Aorta (tissue), 5 donors: ENCODE measurements around the gene SERPINF2. TPM values are rescaled to one million over a fixed set of nuclear protein-coding genes. Genes with fewer than 3 reads are reported as not detected.
"Not testable (repeated sequence)": the region's sequence is repeated elsewhere in the genome, so short reads cannot be mapped to it uniquely, and the experiment has no call there.

Source experiments
- ATAC-seq: fragments of 200-7000 bp; cut with Tn5 transposase; one replicate; pipeline ENCODE4 v1.9.1; 2022; ENCODE audit warnings: moderate library complexity; ENCODE audit not compliant: low FRiP score
- DNase-seq, 2 donors: peaks; one replicate each; pipeline ENCODE4 v3.0.0-alpha.2; 2020
- H3K27ac ChIP-seq, 2 donors: one replicate each; pipeline ENCODE4 v1.5.1; 2013; ENCODE audit warnings: low read length in 2 of 2, mild to moderate bottlenecking in 2 of 2, moderate library complexity in 2 of 2, control low read depth in 1 of 2, inconsistent platforms in 1 of 2, low read depth in 1 of 2
- H3K27me3 ChIP-seq, 2 donors: one replicate each; pipeline ENCODE4 v1.6.1; 2013; ENCODE audit warnings: control low read depth in 1 of 2, low read length in 1 of 2, mild to moderate bottlenecking in 1 of 2, moderate library complexity in 1 of 2; ENCODE audit not compliant: insufficient read depth in 2 of 2, control insufficient read depth in 1 of 2
- H3K36me3 ChIP-seq, 2 donors: one replicate each; pipeline ENCODE4 v1.6.1; 2013; ENCODE audit warnings: control low read depth in 1 of 2, low read length in 1 of 2, mild to moderate bottlenecking in 1 of 2; ENCODE audit not compliant: insufficient read depth in 2 of 2, control insufficient read depth in 1 of 2
- H3K4me1 ChIP-seq, 2 donors: one replicate each; pipeline ENCODE4 v1.6.1; 2013; ENCODE audit warnings: low read length in 2 of 2, control low read depth in 1 of 2, mild to moderate bottlenecking in 1 of 2, moderate library complexity in 1 of 2; ENCODE audit not compliant: insufficient read depth in 2 of 2, control insufficient read depth in 1 of 2
- H3K4me3 ChIP-seq, 2 donors: one replicate each; pipeline ENCODE4 v1.5.1; 2013; ENCODE audit warnings: low read length in 2 of 2, control low read depth in 1 of 2, mild to moderate bottlenecking in 1 of 2
- H3K9me3 ChIP-seq: one replicate; pipeline ENCODE4 v1.6.1; 2013; ENCODE audit warnings: mild to moderate bottlenecking, low read length; ENCODE audit not compliant: control insufficient read depth
- WGBS, 2 donors: extraction: QIAGEN DNeasy Blood & Tissue Kit; methylation state at CpG; one replicate each; pipeline ENCODE4 v1.1.7; 2013; 5-methylcytosine and 5-hydroxymethylcytosine counted together
- intact Hi-C, 2 donors: fragments of 100-400 bp; cut with DNase I; formaldehyde crosslinking; loops; one replicate each; pipeline versions ENCODE4 v1.14.2 to v1.15.0; 2022
- polyA plus RNA-seq, 2 donors: library from polyadenylated mRNA; stranded (reverse); fragments of 200-250 nt; gene quantifications; one replicate each; pipeline ENCODE4 v1.2.3, GENCODE V29; 2013
- total RNA-seq, 2 donors: library from RNA; stranded (reverse); fragmentation: NEBNext Ultra II Directional; extraction: Animal tissue kit (Norgen Biotek cat#: 25700); gene quantifications; one replicate each; pipeline ENCODE4 v1.2.1, GENCODE V29; 2021
- donor health status: healthy with polysubstance abuse.
- donor health status: Bipolar disorder and iron deficiency.
- donor health status: DM: no; HTN: no; CAD: no.
- donor health status: DM: no; HTN: no; CAD: no.
- donor health status: DM: yes; HTN: yes; CAD: no.

The SERPINF2 gene
- total and polyA plus RNA-seq, 4 donors = 0.13 to 15.1 (median 8.0) TPM

- ATAC-seq (peak; percentile 69), DNase-seq (no peak)
- H3K27ac ChIP-seq = no peak overlapping the region
- no peaks in the 10 kb centered on the region for H3K9me3 ChIP-seq
- H3K36me3 ChIP-seq = no peaks in the 10 kb centered on the region
- no peaks in the 10 kb centered on the region for H3K27me3 ChIP-seq
- no peaks in the 10 kb centered on the region for H3K4me1 ChIP-seq
- intact Hi-C loops = no loop called here
- WGBS, 2 donors = 59% methylated on average over 22 of the region's 22 CpGs
- H3K4me3 ChIP-seq = no peak overlapping the region
These were observed 20.5 kb downstream of the SERPINF2 start for GRCh38 chr17:1762901-1763898.

DNA sequence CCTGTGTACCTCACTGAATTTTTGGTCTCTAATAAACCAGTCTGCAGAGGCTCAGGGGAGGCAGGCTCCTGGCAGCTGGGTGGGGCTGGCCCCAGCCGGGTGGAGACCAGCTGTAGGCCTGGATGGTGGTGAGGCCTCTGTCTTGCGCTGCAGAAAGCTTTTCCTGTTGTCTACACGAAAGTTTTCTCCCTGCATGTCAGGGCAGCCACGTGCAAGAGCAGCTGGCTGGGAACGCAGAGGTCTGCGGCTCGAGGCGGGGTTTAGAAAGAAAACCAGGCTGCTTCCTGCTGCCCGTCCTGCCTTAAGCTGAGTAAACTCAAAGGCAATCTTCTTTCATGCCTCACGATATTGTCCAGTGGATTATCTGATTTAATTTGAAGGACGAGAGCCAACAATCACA is 21.6 kb downstream of the SERPINF2 start:
- H3K36me3 ChIP-seq = no peaks in the 10 kb centered on the region
- 22 to 32% methylated on average over 11 of the region's 11 CpGs for WGBS, 2 donors
- intact Hi-C loops = no loop called here
- no peak overlapping the region for H3K27ac ChIP-seq
- ATAC-seq (peak; percentile 46), DNase-seq (peak; percentile 86 to 88)
- H3K4me3 ChIP-seq = no peak overlapping the region
- no peaks in the 10 kb centered on the region for H3K9me3 ChIP-seq
- no peaks in the 10 kb centered on the region for H3K27me3 ChIP-seq
- no peaks in the 10 kb centered on the region for H3K4me1 ChIP-seq

GRCh38 chr17:1764705-1765104 is 22.0 kb downstream of the SERPINF2 start:
- ATAC-seq, DNase-seq, H3K4me3 ChIP-seq, H3K4me1 ChIP-seq, H3K36me3 ChIP-seq, H3K27ac ChIP-seq, H3K9me3 ChIP-seq, intact Hi-C loops, H3K27me3 ChIP-seq: not testable (repeated sequence)
- WGBS, 2 donors = 89 to 92% methylated on average over 7 of the region's 7 CpGs

DNA sequence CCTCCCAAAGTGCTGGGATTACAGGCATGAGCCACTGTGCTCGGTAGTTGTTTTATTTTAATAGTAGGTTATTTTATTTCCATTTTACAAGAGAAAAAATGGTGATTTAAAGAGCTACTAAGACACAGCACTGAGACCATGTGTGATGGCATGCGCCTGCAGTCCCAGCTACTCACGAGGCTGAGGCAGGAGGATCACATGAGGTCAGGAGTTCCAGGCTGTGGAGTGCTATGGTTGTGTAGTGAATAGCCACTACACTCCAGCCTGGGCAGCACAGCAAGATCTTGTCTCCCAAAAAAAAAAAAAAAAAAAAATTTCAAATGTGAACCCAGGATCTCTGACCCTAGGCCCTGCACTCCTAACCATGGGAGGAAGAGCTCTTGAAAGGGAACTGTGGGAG is 22.9 kb downstream of the SERPINF2 start:
- intact Hi-C loops = no loop called here
- Histone ChIP-seq H3K9me3 (no peaks in the 10 kb centered on the region), H3K4me3 (no peak overlapping the region), H3K27me3 (no peaks in the 10 kb centered on the region), H3K36me3 (no peaks in the 10 kb centered on the region), H3K27ac (no peak overlapping the region), H3K4me1 (no peaks in the 10 kb centered on the region)
- DNase-seq (no peak), ATAC-seq (no peak)
- WGBS, 2 donors = 95 to 96% methylated on average over 3 of the region's 3 CpGs

DNA sequence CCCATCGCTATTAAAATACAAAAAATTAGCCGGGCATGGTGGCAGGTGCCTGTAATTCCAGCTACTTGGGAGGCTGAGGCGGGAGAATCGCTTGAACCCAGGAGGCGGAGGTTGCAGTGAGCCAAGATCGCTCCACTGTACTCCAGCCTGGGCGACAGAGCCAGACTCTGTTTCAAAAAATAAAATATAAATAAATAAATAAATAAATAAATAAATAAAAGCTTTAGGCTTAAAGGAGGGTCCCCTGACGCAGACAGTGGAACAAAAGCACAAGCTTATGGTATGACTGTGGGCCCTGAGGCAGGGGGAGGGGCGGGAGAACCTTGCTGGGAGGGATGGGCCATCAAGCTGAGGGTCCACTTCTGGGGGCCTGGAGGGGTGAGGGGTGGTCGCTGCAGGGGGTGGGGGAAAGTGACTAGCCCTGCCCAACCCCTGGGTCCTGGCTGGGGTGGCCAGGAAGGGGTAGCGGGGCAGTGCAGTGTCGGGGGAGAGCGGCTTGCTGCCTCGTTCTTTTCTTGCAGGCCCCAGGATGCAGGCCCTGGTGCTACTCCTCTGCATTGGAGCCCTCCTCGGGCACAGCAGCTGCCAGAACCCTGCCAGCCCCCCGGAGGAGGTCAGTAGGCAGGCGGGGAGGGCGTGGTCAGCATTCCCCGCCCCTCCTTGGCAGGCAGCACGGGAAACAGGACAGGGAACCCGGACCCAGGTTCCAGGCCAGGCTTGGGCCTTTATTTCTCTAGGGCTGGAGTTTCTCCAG is 23.9 kb downstream of the SERPINF2 start:
- DNase-seq (no peak), ATAC-seq (no peak)
- H3K9me3 ChIP-seq = no peaks in the 10 kb centered on the region
- 67 to 69% methylated on average over 21 of the region's 21 CpGs for WGBS, 2 donors
- intact Hi-C loops = no loop called here
- no peaks in the 10 kb centered on the region for H3K4me1 ChIP-seq
- H3K27me3 ChIP-seq = no peaks in the 10 kb centered on the region
- no peak overlapping the region for H3K27ac ChIP-seq
- H3K4me3 ChIP-seq = no peak overlapping the region
- H3K36me3 ChIP-seq = no peaks in the 10 kb centered on the region

DNA sequence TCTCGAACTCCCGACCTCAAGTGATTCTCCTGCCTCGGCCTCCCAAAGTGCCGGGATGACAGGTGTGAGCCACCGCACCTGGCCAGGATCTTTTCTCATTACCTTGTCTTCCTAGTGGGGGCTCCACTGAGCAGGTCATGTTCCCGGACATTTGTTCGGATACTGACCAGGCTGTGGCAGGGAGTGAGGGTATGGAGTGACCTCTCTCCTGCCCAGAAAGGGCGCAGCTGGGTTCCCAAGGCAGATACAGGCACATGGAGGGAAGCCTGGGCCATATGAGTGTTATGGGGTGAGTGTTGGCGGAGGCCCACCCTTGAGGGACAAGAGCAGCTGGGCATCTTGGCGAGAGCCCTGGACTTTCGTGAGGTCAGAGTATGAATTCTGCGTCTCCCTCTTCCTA is 24.7 kb downstream of the SERPINF2 start:
- DNase-seq (no peak), ATAC-seq (no peak)
- H3K27ac ChIP-seq = no peak overlapping the region
- no peaks in the 10 kb centered on the region for H3K27me3 ChIP-seq
- no peak overlapping the region for H3K4me3 ChIP-seq
- H3K36me3 ChIP-seq = no peaks in the 10 kb centered on the region
- 90 to 91% methylated on average over 12 of the region's 12 CpGs for WGBS, 2 donors
- intact Hi-C loops = no loop called here
- H3K4me1 ChIP-seq = no peaks in the 10 kb centered on the region
- no peaks in the 10 kb centered on the region for H3K9me3 ChIP-seq

DNA sequence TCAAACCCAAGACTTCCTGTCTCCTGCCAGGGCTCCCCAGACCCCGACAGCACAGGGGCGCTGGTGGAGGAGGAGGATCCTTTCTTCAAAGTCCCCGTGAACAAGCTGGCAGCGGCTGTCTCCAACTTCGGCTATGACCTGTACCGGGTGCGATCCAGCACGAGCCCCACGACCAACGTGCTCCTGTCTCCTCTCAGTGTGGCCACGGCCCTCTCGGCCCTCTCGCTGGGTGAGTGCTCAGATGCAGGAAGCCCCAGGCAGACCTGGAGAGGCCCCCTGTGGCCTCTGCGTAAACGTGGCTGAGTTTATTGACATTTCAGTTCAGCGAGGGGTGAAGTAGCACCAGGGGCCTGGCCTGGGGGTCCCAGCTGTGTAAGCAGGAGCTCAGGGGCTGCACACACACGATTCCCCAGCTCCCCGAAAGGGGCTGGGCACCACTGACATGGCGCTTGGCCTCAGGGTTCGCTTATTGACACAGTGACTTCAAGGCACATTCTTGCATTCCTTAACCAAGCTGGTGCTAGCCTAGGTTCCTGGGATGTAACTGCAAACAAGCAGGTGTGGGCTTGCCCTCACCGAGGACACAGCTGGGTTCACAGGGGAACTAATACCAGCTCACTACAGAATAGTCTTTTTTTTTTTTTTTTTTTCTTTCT is 27.3 kb downstream of the SERPINF2 start:
- ATAC-seq = no peak
- H3K4me3 ChIP-seq = no peak overlapping the region
- intact Hi-C loops = no loop called here
- H3K4me1 ChIP-seq = no peaks in the 10 kb centered on the region
- 14 to 17% methylated on average over 21 of the region's 21 CpGs for WGBS, 2 donors
- H3K9me3 ChIP-seq = no peaks in the 10 kb centered on the region
- no peaks in the 10 kb centered on the region for H3K27me3 ChIP-seq
- no peaks in the 10 kb centered on the region for H3K36me3 ChIP-seq
- no peak for DNase-seq
- H3K27ac ChIP-seq = no peak overlapping the region

DNA sequence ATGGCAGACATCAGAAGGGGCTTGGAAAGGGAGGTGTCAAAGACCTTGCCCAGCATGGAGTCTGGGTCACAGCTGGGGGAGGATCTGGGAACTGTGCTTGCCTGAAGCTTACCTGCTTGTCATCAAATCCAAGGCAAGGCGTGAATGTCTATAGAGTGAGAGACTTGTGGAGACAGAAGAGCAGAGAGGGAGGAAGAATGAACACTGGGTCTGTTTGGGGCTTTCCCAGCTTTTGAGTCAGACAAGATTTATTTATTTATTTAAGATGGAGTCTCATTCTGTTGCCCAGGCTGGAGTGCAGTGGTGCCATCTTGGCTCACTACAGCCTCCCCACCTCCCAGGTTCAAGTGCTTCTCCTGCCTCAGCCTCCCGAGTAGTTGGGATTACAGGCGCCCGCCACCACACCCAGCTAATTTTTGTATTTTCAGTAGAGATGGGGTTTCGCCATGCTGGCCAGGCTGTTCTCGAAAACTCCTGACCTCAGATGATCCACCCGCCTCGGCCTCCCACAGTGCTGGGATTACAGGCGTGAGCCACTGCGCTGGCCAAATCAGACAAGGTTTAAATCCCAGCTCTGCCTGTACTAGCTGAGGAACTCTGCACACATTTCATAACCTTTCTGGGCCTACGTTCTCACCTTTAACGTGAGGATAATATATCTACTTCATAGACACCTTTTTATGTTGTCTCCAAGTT is 30.5 kb downstream of the SERPINF2 start:
- intact Hi-C loops, H3K27ac ChIP-seq, H3K4me3 ChIP-seq, H3K27me3 ChIP-seq, H3K9me3 ChIP-seq, H3K36me3 ChIP-seq, H3K4me1 ChIP-seq, DNase-seq, ATAC-seq: not testable (repeated sequence)
- WGBS, 2 donors = 80 to 81% methylated on average over 12 of the region's 12 CpGs
